ENCODE measurements around the gene GNAT2.

DNA sequence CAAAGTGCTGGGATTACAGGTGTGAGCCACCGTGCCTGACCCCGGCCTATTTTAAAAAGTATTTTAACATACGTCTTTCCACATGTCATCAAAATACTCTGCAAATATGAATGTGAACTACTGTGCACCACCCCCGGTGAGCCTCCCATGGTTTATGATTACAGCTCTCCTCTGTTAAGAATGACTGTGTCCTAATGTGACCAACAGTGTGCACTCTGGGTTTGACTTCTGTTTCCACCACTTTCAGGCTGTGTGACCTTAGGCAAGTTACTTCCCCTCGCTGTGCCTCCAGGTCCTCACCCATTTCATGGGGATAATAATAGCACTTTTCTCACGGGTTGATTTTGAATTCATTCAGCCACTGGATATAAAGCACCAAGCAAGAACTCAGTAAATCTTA, 14.9 kb upstream of the GNAT2 start:
- TF ChIP-seq TAF1 (IDR thresholded peaks at IDR 0.05; ENCODE audit: low read depth, low read length) (no peak), POU2F2 (IDR thresholded peaks at IDR 0.05; ENCODE audit: low read depth, low read length) (no peak), POLR2A (IDR thresholded peaks at IDR 0.05; ENCODE audit: low read depth, low read length) (no peak), SPI1 (IDR thresholded peaks at IDR 0.05; ENCODE audit: low read depth, low read length) (no peak), POLR2AphosphoS5 (IDR thresholded peaks at IDR 0.05; ENCODE audit: low read depth, low read length) (no peak), PAX5 (IDR thresholded peaks at IDR 0.05; ENCODE audit: insufficient read depth, low read length, severe bottlenecking) (no peak)
